GM10266 (cell line): ENCODE data around the gene WNT11.

ENCODE experiments used
- DNase-seq: peaks from one replicate; pipeline ENCODE4 v3.0.0; 2012; ENCODE audit errors: extremely low spot score
- CTCF ChIP-seq: IDR thresholded peaks from 2 replicates; pipeline ENCODE4 v1.5.1; 2012; ENCODE audit warnings: mild to moderate bottlenecking, low read depth; ENCODE audit not compliant: control insufficient read depth, insufficient read depth; ENCODE audit errors: missing control alignments

The WNT11 gene

DNA sequence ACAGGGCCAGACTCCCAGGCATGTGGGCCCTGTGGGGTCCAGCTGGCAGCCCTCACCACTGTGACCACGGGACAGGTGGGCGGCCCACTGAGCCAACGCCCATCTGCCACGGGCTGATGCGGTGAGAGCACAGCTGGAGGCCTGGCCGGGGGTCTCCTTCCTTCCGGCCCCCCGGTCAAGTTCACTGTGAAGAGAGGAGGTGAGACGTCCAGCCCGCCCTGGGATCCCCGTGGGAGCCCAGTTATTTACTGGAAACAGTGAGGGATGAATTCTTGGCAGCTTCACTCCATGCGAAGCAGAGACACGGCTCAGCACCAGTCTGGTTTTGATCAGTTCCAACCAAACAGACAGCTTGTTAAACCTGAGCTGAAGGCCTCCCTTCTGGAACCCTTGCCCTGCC, 38.7 kb downstream of the WNT11 start:
- TF ChIP-seq CTCF = no peak
- DNase-seq = no peak

GRCh38 chr11:76166314-76166713, 40.0 kb downstream of the WNT11 start:
- no peak for DNase-seq

DNA sequence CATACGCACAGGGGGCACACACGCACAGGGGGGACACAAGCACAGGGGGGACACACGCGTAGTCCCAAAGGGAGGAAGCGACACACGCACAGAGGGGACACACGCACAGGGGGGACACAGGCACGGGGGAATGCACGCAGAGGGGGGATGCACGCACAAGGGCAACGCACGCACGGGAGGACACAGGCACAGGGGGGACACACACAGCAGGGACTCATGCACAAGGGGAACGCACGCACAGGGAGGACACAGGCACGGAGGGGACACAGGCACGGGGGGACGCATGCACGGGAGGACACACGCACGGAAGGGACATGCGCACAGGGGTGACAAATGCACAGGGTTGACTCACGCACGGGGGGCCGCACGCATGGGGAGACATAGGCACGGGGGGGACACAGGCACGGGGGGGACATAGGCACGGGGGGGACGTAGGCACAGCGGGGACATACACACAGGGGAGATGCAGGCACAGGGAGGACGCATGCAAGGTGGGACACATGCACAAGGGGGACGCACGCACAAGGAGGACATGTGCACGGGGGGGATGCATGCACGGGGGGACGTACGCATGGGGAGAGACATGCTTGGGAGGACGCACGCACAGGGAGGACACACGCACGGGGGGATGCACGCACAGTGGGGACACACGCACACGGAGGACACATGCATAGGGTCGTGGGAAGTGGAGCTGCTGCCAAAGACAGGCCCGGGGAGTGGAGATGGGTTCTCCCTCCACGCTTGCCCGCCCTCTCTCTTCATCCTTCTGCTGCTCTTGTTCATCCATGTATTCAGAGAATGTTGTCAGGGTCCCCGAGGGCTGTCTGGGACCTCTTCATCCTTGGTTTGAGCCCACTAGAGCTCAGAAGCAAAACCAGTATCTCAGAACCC, 41.2 kb downstream of the WNT11 start:
- no peak for DNase-seq
- TF ChIP-seq CTCF = no peak

More at GRCh38 chr11:76166314-76166713, 40.0 kb downstream of the WNT11 start:
- TF ChIP-seq CTCF = no peak

DNA sequence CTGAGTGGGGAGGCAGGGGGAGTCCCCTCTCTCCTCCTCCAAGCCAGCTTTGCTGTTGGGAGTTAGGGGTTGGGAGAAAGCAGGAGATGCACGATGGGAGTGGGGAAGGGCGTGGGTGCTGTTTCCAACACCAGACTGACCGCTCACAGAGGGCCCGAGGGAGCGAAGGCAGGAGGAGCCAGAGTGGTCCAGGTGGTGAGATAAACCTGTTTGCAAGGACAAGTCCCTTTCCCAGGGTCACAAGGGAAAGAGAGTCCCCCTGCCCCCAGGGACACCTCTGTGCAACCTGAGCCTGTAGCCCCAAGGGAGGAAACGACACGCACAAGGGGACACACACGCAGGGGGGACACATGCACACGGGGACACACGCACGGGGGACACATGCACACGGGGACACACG, 42.2 kb downstream of the WNT11 start:
- no peak for DNase-seq
- TF ChIP-seq CTCF = no peak

DNA sequence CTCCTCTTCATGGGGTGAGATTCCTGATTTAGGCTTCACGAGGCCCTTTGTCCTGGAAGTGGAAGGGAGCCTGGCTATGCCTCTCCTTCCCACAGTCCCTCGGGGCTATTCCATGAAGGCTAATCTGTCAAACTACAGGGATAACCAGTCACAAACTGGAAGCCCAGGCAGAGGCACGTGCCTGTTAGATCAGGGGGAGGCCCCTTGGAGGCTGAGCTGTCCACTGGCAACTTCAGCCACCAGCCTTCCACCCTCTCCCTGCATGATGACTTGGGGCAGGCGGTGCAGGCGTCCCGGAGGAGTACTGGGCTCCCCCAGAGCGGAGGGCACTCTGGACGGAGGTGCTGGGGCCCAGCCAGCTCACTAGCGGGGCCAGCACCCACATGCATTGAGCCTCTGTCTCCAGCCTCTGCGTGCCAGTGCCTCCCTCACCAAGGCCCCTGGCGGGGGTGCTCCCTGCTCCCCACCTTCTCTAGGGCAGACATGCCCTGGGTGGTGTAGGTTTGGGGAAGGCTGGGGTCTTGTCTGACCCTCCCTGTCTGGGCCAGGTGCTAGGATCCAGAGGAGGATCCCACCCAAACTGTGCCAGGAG, 42.9 kb downstream of the WNT11 start:
- no peak for DNase-seq
- TF ChIP-seq CTCF = no peak

GRCh38 chr11:76162336-76163288, 43.7 kb downstream of the WNT11 start:
- no peak for TF ChIP-seq CTCF
- DNase-seq = no peak
